GM19328 (cell line): ENCODE results near the gene KRT79.

Experiments used
- ATAC-seq: cut with Tn5 transposase; IDR thresholded peaks from one replicate; pipeline ENCODE4 v1.9.1; 2021; ENCODE audit warnings: mild to moderate bottlenecking, moderate library complexity; ENCODE audit not compliant: unreplicated experiment

Gene KRT79

DNA sequence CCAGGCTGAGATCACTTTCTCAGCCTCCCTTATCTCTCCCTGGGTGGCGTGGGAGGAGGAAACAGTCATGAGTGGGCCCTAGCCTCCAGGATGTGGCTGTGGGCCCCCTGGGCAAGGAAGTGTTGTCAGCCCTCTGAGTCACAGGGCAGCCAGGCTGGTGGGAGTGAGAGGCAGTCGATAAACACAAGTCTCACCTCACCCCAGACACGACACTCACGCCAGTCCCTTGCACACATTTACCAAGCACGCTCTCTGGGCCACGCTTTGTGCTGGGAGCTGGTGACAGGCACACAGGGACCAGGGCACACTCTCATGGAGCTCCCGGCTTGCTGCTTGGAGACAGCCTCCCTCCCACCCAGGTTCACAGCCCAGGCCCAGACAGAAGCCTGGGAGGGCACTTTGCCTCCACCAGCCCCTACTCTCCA is 1.9 kb upstream of the KRT79 start:
- ATAC-seq = no peak

DNA sequence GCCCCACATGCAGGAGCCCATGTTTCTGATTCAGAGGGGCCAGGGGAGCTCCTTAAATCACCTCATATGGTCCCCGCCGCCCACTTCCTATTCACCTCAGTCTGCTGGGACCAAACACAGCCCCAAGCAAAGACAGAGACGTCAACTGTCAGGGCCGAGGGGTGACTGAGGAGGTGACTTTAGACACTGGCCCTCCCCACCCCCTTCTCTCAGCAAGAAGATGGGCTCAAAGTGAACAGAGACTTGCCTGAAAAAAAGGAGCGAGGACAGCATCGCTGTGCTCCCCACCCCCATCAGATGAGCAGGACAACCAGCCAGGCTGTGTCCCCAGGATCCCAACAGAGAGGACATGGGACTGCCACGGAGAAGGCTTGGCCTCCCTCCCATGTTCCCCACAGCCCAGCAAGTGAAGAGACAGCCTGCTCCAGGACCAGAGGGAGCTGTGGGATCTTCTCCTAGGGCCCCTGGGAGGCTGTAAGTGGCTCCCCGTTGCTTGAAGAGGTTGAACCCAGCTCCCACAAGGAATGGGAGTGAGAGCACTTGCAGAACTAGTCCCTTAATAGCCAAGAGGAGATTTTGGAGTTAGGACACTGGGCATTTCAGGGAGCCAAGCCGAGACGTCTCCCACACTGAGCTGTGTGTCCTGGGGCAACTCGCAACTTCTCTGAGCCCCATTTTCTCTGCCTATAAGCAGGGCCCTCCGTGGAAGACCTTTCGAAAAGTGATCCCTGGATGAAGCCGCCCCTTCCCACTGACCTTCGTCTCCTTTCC is 1.3 kb upstream of the KRT79 start:
- ATAC-seq = no peak

DNA sequence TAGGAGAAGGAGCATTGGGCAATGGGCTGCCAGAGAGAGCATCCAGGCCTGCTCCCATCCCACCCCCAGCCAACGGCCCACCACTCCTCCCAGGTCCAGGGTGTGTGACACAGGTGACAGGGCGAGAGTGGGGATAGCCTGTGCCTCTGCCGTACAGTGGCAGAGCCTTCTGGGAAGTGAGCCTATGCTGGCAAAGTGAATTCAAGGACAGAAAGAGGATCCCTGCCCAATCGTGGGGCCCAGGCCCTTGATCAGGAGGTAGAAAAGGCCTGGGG is 553 bp upstream of the KRT79 start:
- ATAC-seq = no peak

DNA sequence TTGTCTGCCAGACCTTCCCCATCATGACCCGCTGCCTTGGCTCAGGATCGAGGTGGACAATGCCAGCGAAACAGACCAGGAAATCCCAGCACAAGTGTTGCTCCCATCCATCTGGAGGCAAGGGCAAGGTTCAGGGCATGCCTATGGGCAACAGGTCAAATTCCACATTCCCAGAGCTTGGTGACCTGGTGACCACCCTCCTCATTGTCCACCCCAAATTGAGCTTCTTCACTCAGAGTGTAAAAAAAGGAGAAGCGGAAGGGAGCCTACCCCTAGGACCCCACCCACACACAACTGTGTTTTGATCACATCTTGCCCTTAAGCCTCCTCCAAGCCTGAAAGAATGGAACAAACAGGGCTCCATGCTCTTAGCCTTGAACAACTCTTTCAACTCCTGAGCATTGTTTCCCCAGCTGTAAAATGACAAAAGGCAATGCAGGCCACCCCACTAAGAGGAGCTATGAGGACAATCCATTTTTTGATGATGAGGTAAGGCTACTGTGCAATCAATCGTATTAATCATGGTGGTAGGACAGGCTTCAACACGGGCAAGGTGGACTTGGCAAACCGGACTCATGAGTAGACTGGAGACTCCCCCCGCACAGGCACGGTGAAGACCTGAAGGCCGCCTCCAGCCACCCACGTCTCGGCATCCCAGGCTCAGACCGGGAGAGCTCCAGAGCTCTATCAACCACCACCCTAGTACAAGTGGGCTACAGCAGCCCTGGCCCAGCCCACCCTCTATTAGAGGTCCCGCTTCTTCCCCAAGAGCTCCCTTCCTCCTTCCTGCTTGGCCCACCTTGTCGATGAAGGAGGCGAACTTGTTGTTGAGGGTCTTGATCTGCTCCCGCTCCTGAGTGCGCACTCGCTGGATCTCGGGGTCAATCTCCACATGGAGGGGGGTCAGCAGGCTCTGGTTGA is 866 bp downstream of the KRT79 start:
- ATAC-seq = no peak

DNA sequence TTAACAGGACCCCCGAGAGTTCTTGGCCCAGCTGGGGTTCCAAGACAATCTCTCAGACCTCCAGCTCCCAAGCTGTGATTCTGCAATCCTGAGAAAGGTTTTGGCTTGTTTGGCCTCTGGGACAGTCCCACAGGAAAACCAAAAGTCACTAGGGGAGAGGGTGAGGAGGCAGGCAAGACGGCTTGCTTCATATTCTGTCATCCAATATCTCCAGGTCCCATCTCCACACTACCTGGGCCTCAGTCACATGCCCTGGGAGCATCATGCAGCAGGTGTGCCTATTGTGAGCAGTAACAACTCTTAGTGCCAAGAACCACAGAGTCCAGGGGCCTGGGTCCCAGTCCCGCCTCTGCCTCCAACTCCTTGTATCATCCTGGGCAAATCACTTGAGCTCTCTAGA is 1.7 kb downstream of the KRT79 start:
- ATAC-seq = no peak

DNA sequence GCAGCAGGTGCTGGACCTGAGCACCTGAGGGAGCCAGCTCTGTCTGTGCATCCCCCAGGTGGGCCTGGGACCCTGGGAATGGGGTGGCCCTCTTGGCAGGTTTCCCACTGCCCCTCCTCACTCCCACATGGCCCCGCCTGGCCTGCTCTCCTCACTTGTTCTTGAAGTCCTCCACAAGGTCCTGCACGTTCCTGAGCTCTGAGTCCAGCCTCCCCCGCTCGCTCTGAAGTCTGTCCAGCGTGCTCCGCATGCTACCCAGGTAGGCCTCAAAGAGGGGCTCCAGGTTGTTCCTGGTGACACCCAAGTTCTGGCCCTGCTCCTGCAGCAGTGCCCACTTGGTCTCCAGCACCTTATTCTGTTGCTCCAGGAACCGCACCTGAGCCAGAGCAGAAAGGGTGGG is 2.9 kb downstream of the KRT79 start:
- ATAC-seq = no peak

DNA sequence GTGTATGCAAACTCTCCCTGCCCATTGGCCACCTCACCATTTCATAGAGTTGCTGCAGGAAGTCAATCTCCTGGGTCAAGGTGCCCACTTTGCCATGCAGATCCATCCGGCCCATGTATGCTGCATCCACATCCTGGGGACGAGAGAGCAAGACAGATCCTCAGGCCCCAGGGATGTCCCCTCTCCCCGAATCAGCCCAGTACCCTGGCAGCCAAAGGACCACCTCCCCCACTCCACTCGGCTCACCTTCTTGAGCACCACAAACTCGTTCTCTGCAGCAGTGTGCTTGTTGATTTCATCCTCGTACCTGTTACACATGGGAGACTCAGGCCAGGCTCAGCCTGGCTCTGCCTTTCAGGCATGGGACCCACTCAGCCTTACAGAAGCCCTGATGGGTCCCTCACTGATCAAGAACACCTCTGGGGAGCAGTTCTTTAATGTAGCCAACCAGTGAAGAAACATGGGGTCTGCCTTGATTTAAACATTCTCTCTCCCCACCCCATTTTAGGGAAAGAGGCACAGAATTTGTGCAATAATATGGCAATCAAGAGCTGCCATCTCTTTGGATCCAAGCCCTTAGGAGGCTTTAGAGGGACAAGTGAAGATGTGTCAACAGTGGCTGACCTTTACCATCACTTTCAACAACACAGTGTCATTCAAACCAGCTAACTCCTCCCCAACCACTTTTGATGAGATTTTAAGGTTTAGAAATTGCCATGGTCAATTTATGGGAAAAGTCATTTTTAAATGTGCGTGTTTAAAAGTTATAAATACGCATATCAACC is 3.9 kb downstream of the KRT79 start:
- no peak for ATAC-seq

DNA sequence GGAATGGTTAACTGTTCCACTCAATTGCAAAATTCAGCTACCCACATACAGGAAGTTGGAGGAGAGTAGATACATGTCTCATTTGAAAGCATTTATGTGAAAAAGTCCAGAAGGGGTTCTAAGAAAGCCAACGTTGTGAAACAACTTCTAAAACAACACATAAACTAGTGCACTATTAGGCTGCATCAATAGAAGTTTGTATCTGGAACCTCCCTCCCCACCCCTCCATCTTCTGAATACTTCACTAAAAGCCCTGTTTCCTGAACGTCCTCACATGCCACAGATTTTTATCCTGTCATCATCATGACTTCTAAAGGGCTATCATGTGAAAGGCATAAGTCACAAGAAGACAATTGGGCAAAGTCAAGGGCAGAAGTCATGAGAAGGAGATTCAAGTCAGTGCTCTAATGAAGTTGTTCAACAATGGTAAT is 5.5 kb downstream of the KRT79 start:
- ATAC-seq = no peak

DNA sequence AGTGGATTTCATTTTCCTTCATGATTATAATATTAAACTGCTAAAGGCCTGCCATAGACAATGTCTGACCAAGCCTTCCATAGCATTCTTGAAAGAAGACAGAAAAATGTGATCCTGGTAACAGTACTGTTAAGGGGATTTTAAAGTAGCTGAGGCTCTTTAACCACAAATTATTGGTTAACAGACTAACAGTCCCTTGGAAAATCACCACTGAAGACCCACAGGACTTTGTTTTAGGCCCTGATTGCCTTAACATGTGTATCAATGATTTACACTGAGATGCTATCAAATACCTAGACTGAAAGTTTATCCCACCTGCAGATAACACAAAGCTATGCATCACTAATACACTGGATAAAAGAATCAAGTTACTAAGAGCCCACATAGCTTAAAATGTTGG is 6.0 kb downstream of the KRT79 start:
- ATAC-seq = no peak

DNA sequence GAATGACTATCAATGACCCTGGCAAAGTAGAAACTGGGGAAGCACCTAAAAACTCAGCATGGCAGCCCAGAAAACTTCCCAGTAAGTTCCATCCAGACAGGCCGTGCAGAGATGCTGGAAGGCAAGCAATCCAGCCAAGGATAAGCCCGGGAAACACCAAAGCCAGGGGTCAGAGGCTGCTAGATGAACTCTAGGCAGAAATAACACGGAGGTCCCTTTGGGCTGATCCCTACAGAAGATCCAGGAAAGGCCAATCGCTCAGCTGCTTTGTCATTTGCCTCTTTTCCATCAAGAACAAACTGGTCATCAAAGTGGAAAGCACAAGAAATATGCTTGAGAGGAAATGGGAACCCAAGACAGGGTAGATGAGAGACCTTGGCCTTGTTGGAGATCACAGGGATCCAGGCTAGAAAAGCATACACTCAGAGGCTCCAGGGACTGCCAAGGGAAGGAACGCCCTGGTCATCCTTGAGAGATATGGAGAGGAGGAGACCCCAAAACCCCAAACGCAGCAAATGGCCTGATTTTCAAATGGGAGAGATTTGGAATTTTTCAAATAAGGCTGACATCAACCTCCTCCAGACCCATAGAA is 6.5 kb downstream of the KRT79 start:
- ATAC-seq = no peak

DNA sequence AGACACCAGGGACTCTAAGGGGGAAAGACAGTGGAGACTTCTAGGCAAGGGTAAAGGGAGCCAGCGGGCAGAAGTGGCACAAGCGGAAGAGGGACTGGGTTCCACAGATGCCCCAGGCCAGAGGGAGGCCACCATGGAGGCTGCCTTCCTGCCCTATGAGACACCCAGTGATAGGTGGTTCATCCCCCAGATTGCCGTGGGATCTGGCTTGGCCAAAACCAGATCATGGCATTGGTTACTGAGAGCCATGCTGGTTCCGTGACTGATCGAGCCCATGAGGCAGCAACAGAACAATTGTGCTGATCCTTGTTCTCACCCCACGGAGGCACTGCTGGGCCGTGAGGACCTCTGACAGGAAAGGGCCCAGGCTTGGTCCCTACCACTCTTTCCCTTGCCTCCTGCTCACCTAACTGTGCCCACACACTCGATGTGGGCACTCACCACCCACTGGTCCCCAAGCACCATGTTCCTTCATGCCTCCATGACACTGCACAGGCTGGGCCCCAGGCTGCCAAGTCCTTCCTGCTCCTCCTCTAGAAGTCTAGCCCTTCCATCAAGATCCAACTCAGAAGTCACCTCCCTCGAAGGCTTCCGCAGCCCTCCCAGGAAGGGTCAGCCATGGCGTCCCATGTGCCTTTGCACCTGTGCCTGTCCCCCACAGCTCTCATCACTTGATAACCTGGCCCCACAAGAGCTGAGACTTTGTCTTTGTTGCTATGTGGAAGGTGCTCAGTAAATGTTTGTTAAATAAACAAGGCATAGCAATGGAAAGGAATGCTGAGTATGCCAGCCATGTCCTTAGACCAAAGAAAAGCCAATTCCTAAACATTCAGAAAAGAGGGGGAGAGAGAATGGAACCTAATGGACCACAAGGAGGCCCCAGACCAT is 7.3 kb downstream of the KRT79 start:
- ATAC-seq = no peak

DNA sequence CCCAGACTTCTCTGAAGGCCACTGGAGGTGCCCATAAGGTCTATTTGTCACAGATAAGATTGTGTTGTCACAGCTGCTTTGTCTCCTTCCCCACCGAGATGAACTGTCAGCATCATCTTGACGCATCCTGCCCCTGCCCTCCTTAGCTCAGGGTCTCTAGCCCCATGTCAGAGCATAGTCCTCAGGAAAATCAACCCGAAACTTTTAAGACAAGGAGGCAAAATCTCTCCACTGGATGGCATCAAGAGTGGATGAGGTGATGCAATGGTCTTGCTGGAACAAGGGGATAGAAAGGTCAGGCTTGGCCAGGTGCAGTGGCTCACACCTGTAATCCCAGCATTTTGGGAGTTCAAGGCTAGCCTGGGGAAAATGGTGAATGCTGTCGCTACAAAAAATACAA is 8.2 kb downstream of the KRT79 start:
- no peak for ATAC-seq

DNA sequence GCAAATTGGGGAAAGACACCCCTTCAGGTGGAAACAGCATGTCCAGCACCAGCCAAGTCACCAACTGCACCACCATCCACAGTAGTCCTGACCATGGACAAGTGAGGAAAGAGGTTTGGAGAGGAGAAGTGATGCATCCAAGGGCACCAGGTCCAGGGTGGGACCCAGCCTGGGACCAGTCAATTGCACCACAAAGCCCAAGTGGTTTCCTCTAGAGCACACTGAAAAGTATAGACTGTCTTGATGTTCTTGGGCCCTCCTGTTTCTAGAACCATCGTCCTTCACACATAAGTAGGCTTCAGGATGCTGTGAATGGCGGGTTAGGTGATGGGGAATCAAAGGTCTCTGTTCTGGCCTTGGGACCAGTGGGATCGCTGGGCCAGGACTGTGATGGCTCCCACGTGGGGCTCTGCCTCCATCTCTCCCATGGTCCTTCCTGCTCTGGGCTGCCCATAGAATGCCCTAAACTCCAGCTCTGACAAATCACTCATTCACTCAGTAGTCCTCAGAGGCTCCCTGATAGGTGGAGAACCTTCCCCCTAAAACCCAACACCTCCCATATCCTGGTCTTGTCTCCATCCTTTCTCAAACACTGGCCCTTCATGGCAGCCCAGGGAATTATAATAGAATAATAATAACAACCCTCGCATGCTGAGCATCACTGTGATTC is 9.2 kb downstream of the KRT79 start:
- ATAC-seq = no peak

DNA sequence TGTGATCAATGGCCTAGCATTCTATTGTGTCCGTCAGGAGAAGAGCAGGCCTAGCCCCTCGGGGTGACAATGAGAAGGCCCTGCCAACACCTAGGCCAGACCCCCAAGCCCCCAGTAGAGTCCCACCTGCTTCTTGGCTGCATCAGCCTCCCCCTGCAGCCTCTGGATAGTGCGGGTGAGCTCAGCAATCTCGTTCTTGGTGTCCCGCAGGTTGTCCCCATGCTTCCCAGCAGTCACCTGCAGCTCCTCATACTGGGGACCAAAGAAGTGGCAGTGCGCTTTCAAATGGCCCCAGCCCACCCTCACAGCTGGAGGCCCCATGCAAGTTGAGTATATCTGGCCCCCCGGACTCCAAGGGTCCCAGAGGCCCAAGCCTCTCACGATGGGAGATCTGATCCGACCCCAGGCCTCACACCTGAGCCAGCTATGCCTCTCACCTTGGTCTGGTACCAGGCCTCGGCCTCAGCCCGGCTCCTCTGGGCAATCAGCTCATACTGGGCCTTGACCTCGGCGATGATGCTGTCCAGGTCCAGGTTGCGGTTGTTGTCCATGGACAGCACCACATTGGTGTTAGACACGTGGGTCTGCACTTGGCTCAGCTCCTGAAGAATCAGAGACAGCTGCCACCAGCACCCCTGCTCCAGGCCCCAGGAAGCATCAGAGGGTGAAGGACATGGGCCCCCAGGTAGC is 10.2 kb downstream of the KRT79 start:
- ATAC-seq = no peak

DNA sequence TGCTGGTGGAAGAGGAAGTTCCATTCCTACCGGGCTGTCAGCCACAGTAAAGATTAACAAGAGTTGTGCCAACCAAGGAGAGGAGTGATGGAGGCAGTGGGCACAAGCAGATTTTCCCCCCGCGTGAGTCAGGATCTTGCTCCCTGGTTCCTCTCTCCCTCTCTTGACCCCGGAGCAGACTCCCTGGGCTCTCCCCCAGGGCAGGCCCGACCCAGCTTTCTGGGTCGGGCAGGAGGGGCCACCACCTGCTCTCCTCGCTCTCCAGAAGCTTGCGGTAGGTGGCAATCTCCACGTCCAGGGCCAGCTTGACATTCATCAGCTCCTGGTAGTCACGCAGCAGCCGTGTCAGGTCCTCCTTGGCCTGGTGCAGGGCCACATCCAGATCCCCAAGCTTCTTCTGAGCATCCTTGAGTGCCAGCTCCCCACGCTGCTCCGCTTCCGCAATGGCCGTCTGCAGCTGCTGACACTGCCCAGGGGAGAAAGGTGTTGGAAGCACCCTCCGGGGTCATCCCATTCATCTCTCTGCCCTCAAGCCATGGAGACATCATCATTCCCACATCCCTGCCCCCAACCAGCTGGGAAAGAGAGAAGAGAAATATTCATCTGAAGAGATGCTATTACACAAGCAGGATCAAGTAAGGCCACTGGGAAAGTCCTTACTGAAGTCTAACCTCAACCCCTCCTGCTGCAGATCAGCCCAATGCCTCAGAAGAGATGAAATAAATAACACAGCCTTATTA is 11.2 kb downstream of the KRT79 start:
- no peak for ATAC-seq

DNA sequence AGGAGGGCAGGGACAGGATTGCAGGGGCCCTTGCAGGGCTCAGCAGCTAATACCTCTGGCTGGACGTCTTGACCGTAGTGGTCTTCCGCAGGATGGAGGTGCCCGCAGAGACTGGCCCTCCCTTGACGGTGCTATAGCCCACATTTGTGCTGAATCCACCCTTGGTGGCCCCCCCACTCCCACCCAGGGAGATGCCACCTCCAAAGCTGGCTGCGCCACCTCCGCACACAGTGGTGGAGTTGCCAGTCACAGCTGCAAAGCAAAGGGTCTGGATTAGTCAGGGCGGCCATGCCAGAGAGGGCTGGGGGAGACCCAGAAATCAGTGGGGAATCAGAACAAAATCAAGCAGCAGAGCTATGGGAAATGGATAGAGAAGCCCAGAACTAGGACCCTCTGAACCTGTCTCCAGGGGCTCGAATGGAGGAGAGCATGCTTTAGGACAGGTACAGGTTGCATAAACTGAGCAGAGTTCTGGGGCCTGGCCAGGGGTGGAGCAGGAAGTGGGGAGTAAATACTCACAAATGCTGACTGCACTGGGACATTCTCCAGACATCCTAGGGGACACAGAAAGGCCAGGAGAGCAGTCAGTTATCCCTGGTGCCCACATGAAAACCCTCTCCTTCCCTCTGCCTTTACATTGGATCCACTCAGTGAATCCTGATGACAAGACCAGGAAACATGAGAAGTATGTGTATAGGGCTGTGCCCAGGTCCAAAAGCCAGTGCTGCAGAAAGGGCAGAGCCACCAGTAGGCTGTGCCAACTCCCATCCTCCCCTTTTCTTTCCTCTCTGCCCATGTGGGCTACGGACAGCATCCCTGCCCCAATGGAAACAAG is 12.1 kb downstream of the KRT79 start:
- ATAC-seq = no peak

DNA sequence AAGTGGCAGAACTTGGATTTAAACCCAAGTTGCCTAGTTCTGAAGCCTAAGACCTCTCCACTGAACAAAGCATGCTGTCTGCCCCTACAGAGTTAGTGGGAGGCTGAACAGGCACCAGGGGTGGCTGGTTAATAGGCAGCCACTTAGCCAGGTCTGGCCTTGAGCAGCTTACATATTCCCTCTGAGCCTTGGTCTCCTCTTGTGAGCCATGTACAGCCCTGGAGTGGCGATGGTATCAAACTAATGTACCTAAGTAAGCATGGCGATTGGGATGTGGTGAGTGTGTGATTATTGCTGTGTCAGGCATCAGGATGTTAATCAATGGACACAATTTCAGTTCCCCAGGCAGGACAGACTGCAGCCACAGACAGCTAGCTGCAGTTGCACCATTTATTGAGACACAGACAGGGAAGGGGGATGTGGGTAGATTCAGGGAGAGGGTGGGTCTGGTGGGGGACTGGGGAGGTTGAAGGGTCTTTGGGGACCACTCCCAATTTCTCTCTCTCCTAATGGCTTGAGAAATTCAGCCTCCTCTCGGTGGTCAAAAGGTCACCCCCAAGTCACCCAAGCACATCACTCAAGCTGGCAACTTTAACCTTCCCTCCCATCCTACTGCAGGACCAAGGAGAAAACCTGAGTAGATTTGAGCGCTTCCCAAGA is 12.9 kb downstream of the KRT79 start:
- ATAC-seq = no peak
